HCT116 (cell line): ENCODE measurements around the gene USP24. TPM values are rescaled to one million over a fixed set of nuclear protein-coding genes. Genes with fewer than 3 reads are reported as not detected.

Experiments used
- ATAC-seq: fragments of 200-7000 bp; cut with Tn5 transposase; 2 replicates; pipeline ENCODE4 v1.9.1; 2020; ENCODE audit warnings: mild to moderate bottlenecking, moderate library complexity
- BruUV-seq: library from RNA; stranded (reverse); fragments of 400-500 nt; replicated peaks from 2 replicates; lab custom pipeline; 2021; lab: Mats Ljungman, UMichigan
- CTCF ChIA-PET: fragments of 300-600 bp; sonication (Branson Sonifier 250); formaldehyde crosslinking; loops from one replicate; lab custom pipeline; 2021; ENCODE audit warnings: antibody characterized with exemption; lab: Charles Lee
- POLR2A ChIA-PET: fragments of 300-600, 350-600 bp; sonication (Branson Sonifier 250); formaldehyde crosslinking; loops from one replicate; lab custom pipeline; 2021; ENCODE audit warnings: antibody characterized with exemption; lab: Charles Lee
- RAD21 ChIA-PET, 2 experiments: fragments of 300-600 bp; sonication (Branson Sonifier 250); formaldehyde crosslinking; loops; one replicate each; lab custom pipeline; 2023; ENCODE audit warnings: low total read pairs in 2 of 2; ENCODE audit not compliant: uncharacterized antibody in 2 of 2, unreplicated experiment in 2 of 2, low non-redundant PET in 1 of 2; lab: Charles Lee
- DNase-seq: peaks from one replicate; pipeline ENCODE4 v3.0.0-alpha.2; 2010; ENCODE audit warnings: low read depth, low spot score
- H2AFZ ChIP-seq: fragments of 200-600 bp; shearing (Covaris generic), sonication (generic); 2 replicates; pipeline ENCODE4 v1.6.1; 2017; ENCODE audit warnings: low read depth, mixed run types, mixed read lengths, antibody characterized with exemption, low read length; ENCODE audit not compliant: poor library complexity, severe bottlenecking
- H3K27ac ChIP-seq: 2 replicates; pipeline ENCODE4 v1.5.1; 2012; ENCODE audit warnings: low read depth, low read length
- H3K27me3 ChIP-seq: fragments of 200-600 bp; sonication (generic); 2 replicates; pipeline ENCODE4 v1.6.1; 2016; ENCODE audit warnings: mixed run types, low read length, mixed read lengths; ENCODE audit not compliant: insufficient read depth
- H3K36me3 ChIP-seq, 2 experiments: fragments of 200-500 bp in 1 of 2; fragments of 200-600 bp in 1 of 2; sonication (Bioruptor generic) in 1 of 2; sonication (generic) in 1 of 2; 2 replicates each; pipeline versions ENCODE4 v1.5.1 to v1.6.1; 2014 to 2016; ENCODE audit warnings: low read length in 2 of 2, inconsistent platforms in 1 of 2, mixed read lengths in 1 of 2, mixed run types in 1 of 2; ENCODE audit not compliant: insufficient read depth in 2 of 2, control insufficient read depth in 1 of 2
- H3K4me1 ChIP-seq, 2 experiments: fragments of 200-600 bp in 1 of 2; sonication (generic) in 1 of 2; 2 replicates each; pipeline versions ENCODE4 v1.5.1 to v1.6.1; 2012 to 2017; ENCODE audit warnings: low read length in 2 of 2, inconsistent platforms in 1 of 2, mild to moderate bottlenecking in 1 of 2, mixed read lengths in 1 of 2, mixed run types in 1 of 2, moderate library complexity in 1 of 2; ENCODE audit not compliant: insufficient read depth in 2 of 2, control insufficient read depth in 1 of 2
- H3K4me2 ChIP-seq: fragments of 200-600 bp; sonication (generic); 2 replicates; pipeline ENCODE4 v1.6.1; 2017; ENCODE audit warnings: mixed run types, low read length, mixed read lengths
- H3K4me3 ChIP-seq, 2 experiments: fragments of 200-600 bp in 1 of 2; sonication (generic) in 1 of 2; replicated peaks in 1 of 2; 2 replicates each; pipeline ENCODE4 v1.5.1; 2011 to 2016; ENCODE audit warnings: low read length in 2 of 2, control low read depth in 1 of 2, low read depth in 1 of 2, mild to moderate bottlenecking in 1 of 2, mixed read lengths in 1 of 2, mixed run types in 1 of 2
- H3K79me2 ChIP-seq: fragments of 200-600 bp; sonication (generic); 2 replicates; pipeline ENCODE4 v1.6.1; 2017; ENCODE audit warnings: mild to moderate bottlenecking, mixed run types, low read length, moderate library complexity, mixed read lengths; ENCODE audit not compliant: insufficient read depth
- H3K9ac ChIP-seq: fragments of 200-600 bp; sonication (generic); 2 replicates; pipeline ENCODE4 v1.6.1; 2016; ENCODE audit warnings: low read length, mixed read lengths
- H3K9me2 ChIP-seq: fragments of 200-600 bp; sonication (generic), shearing (Covaris generic); 2 replicates; pipeline ENCODE4 v1.6.1; 2017; ENCODE audit warnings: mixed run types, mild to moderate bottlenecking, moderate library complexity; ENCODE audit not compliant: insufficient read depth
- H3K9me3 ChIP-seq, 2 experiments: fragments of 200-500 bp in 1 of 2; fragments of 200-600 bp in 1 of 2; sonication (Bioruptor generic) in 1 of 2; sonication (generic) in 1 of 2; 2 replicates each; pipeline ENCODE4 v1.6.1; 2014 to 2017; ENCODE audit warnings: low read length in 2 of 2, mixed read lengths in 2 of 2, inconsistent platforms in 1 of 2, low read depth in 1 of 2, mild to moderate bottlenecking in 1 of 2, mixed run types in 1 of 2, moderate library complexity in 1 of 2; ENCODE audit not compliant: control insufficient read depth in 1 of 2, insufficient read depth in 1 of 2
- H4K20me1 ChIP-seq: fragments of 200-600 bp; sonication (generic), shearing (Covaris generic); 2 replicates; pipeline ENCODE4 v1.6.1; 2017; ENCODE audit warnings: mixed run types, mild to moderate bottlenecking, moderate library complexity; ENCODE audit not compliant: insufficient read depth
- CBX3 ChIP-seq: IDR thresholded peaks from 2 replicates; pipeline ENCODE4 v1.6.1; 2012; ENCODE audit warnings: low read depth
- YY1 ChIP-seq: IDR thresholded peaks from 2 replicates; pipeline ENCODE4 v1.6.1; 2011; ENCODE audit warnings: low read length, low read depth, moderate library complexity, mild to moderate bottlenecking; ENCODE audit not compliant: insufficient replicate concordance; ENCODE audit errors: extremely low read depth
- ZFX ChIP-seq: fragments of 450-650 bp; IDR thresholded peaks from 2 replicates; pipeline ENCODE4 v1.6.1; 2017
- intact Hi-C: fragments of 100-400 bp; cut with micrococcal nuclease; formaldehyde crosslinking; loops from 2 replicates; pipeline ENCODE4 v1.10.0; 2022
- total RNA-seq: library from RNA; stranded (reverse); gene quantifications from one replicate; pipeline ENCODE4 v1.2.1, GENCODE V29; 2021; ENCODE audit not compliant: unreplicated experiment
- TF ChIP-seq, protein P1 (sequence below): IDR thresholded peaks from 2 replicates; pipeline ENCODE4 v1.6.1; 2012
- TF ChIP-seq, protein P2 (sequence below): IDR thresholded peaks from 2 replicates; pipeline ENCODE4 v1.6.1; 2012; ENCODE audit warnings: low read depth
- TF ChIP-seq, protein P3 (sequence below): IDR thresholded peaks from 2 replicates; pipeline ENCODE4 v1.6.1; 2011; ENCODE audit warnings: mild to moderate bottlenecking, low read length, moderate library complexity; ENCODE audit not compliant: insufficient replicate concordance; ENCODE audit errors: extremely low read depth

USP24 gene
- total RNA-seq, 1 experiment from 2014 or later, result 34.2 TPM

DNA sequence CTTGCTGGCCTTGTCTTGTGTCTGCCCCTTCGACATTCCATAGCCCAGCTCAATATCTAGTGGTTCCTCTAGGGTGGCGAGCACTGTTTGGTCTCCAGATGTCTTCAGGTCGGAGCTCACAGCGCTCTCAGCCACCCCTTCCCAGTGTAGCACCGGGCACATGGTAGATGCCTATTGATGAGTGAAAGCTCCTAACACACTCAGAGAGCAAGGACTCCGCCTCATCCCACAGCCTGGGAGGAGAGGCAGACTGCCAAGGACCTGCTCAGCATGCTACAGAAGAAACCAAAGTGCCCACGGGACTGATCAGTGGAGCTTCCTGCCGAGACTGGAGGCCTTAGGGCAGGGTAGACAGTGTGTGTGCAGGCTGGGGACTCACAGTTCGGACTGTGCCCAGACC, 164.9 kb downstream of the USP24 start:
- Histone ChIP-seq H3K79me2 (no peaks in the 10 kb centered on the region), H3K9me2 (no peaks in the 10 kb centered on the region), H4K20me1 (no peaks in the 10 kb centered on the region), H3K27me3 (no peaks in the 10 kb centered on the region), H3K36me3 (0 out of 4 replicates have a peak, but pooled peaks cover 0 to 3% of the 10 kb centered on the region in 2 experiments), H3K4me3 (no peak overlapping the region), H3K9me3 (no peaks in the 10 kb centered on the region), H2AFZ (no peak overlapping the region), H3K9ac (no peak overlapping the region), H3K27ac (no peak overlapping the region), H3K4me1 (no peaks in the 10 kb centered on the region), H3K4me2 (no peak overlapping the region)
- CTCF ChIA-PET, result no interaction called here
- POLR2A ChIA-PET, result no interaction called here
- ATAC-seq (no peak), DNase-seq (no peak)
- RAD21 ChIA-PET, result no interaction called here
- intact Hi-C loops, result no loop called here
- no peak for TF ChIP-seq YY1
- BruUV-seq, result no TSS peak

DNA sequence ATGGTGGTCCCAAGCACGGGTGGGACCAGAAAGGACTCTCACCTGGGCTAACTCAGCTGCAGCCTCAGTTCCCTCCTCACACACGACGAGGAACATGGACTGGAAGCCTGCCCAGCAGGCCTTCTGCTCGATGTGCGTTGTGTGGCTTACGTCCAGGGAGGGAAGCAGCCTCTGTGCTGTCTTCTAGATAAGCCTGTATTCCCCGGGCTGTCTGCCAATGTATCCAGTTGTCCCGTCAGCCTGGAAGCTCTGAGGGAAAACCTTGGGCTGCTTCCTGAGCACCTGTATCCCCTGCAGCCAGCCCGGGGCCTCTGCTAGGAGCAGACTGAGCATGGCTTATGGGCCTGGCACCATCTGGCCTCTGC, 165.3 kb downstream of the USP24 start:
- H3K27me3 ChIP-seq, result no peaks in the 10 kb centered on the region
- POLR2A ChIA-PET, result no interaction called here
- H3K27ac ChIP-seq, result no peak overlapping the region
- CTCF ChIA-PET, result interaction anchor here (1.1 kb wide), 1 partner anchor 105 kb away, joined by 3 read pairs; no protein-coding TSS in a partner anchor
- H3K36me3 ChIP-seq, result 0 out of 4 replicates have a peak, but pooled peaks cover 0 to 3% of the 10 kb centered on the region in 2 experiments
- no peaks in the 10 kb centered on the region for H3K79me2 ChIP-seq
- H3K4me1 ChIP-seq, result no peaks in the 10 kb centered on the region
- BruUV-seq, result no TSS peak
- ATAC-seq, result no peak
- RAD21 ChIA-PET, result no interaction called here
- H3K9me2 ChIP-seq, result no peaks in the 10 kb centered on the region
- DNase-seq, result no peak
- intact Hi-C loops, result no loop called here
- H3K4me3 ChIP-seq, result no peak overlapping the region
- no peak for TF ChIP-seq ZFX
- no peak for TF ChIP-seq CBX3
- TF ChIP-seq, protein P1, sequence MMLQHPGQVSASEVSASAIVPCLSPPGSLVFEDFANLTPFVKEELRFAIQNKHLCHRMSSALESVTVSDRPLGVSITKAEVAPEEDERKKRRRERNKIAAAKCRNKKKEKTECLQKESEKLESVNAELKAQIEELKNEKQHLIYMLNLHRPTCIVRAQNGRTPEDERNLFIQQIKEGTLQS, result no peak
- TF ChIP-seq, protein P2, sequence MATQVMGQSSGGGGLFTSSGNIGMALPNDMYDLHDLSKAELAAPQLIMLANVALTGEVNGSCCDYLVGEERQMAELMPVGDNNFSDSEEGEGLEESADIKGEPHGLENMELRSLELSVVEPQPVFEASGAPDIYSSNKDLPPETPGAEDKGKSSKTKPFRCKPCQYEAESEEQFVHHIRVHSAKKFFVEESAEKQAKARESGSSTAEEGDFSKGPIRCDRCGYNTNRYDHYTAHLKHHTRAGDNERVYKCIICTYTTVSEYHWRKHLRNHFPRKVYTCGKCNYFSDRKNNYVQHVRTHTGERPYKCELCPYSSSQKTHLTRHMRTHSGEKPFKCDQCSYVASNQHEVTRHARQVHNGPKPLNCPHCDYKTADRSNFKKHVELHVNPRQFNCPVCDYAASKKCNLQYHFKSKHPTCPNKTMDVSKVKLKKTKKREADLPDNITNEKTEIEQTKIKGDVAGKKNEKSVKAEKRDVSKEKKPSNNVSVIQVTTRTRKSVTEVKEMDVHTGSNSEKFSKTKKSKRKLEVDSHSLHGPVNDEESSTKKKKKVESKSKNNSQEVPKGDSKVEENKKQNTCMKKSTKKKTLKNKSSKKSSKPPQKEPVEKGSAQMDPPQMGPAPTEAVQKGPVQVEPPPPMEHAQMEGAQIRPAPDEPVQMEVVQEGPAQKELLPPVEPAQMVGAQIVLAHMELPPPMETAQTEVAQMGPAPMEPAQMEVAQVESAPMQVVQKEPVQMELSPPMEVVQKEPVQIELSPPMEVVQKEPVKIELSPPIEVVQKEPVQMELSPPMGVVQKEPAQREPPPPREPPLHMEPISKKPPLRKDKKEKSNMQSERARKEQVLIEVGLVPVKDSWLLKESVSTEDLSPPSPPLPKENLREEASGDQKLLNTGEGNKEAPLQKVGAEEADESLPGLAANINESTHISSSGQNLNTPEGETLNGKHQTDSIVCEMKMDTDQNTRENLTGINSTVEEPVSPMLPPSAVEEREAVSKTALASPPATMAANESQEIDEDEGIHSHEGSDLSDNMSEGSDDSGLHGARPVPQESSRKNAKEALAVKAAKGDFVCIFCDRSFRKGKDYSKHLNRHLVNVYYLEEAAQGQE, result no peak
- TF ChIP-seq, protein P3, sequence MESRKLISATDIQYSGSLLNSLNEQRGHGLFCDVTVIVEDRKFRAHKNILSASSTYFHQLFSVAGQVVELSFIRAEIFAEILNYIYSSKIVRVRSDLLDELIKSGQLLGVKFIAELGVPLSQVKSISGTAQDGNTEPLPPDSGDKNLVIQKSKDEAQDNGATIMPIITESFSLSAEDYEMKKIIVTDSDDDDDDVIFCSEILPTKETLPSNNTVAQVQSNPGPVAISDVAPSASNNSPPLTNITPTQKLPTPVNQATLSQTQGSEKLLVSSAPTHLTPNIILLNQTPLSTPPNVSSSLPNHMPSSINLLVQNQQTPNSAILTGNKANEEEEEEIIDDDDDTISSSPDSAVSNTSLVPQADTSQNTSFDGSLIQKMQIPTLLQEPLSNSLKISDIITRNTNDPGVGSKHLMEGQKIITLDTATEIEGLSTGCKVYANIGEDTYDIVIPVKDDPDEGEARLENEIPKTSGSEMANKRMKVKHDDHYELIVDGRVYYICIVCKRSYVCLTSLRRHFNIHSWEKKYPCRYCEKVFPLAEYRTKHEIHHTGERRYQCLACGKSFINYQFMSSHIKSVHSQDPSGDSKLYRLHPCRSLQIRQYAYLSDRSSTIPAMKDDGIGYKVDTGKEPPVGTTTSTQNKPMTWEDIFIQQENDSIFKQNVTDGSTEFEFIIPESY, result no peak
- H3K9me3 ChIP-seq, result no peaks in the 10 kb centered on the region
- no peaks in the 10 kb centered on the region for H4K20me1 ChIP-seq
- H3K4me2 ChIP-seq, result no peak overlapping the region
- no peak overlapping the region for H3K9ac ChIP-seq
- H2AFZ ChIP-seq, result no peak overlapping the region
